Activated T-cell treated with anti-CD3 and anti-CD28 coated beads, Interleukin-2, amount 50 U/mL, for 72 hours (primary cell): ENCODE results near the gene LGMN. TPM values are rescaled to one million over a fixed set of nuclear protein-coding genes. Genes with fewer than 3 reads are reported as not detected.
"Not testable (repeated sequence)": the region's sequence is repeated elsewhere in the genome, so short reads cannot be mapped to it uniquely, and the experiment has no call there.

ENCODE experiments used
- ATAC-seq, 2 donors: fragments of 150-1000 bp; cut with Tn5 transposase; replicated peaks in 1 of 2; 2 replicates each; pipeline ENCODE4 v1.10.0; 2021; ENCODE audit warnings: moderate library complexity in 2 of 2, mild to moderate bottlenecking in 1 of 2
- DNase-seq, 2 donors: peaks; one replicate each; pipeline ENCODE4 v3.0.0; 2021 to 2022; ENCODE audit warnings: mixed read lengths in 1 of 2
- H3K27ac Mint-ChIP-seq: one replicate; pipeline ENCODE4 v1.8.0; 2022; ENCODE audit warnings: mild to moderate bottlenecking, moderate library complexity, mixed read lengths
- H3K27me3 Mint-ChIP-seq: one replicate; pipeline ENCODE4 v1.8.0; 2022; ENCODE audit warnings: low read depth, mixed read lengths
- H3K36me3 Mint-ChIP-seq, 2 donors: one replicate each; pipeline ENCODE4 v1.8.0; 2022; ENCODE audit warnings: mixed read lengths in 2 of 2, mild to moderate bottlenecking in 1 of 2; ENCODE audit not compliant: insufficient read depth in 2 of 2
- H3K4me1 Mint-ChIP-seq: one replicate; pipeline ENCODE4 v1.8.0; 2022; ENCODE audit warnings: low read depth, mixed read lengths
- H3K4me3 Mint-ChIP-seq, 2 donors: one replicate each; pipeline ENCODE4 v1.8.0; 2022; ENCODE audit warnings: mild to moderate bottlenecking in 2 of 2, mixed read lengths in 2 of 2, moderate library complexity in 2 of 2
- H3K9me3 Mint-ChIP-seq, 2 donors: one replicate each; pipeline ENCODE4 v1.8.0; 2022; ENCODE audit warnings: mixed read lengths in 2 of 2
- total RNA-seq, 2 donors: library from RNA; stranded (reverse); gene quantifications; one replicate each; pipeline ENCODE4 v1.2.3, GENCODE V29; 2022

The LGMN gene
- total RNA-seq, 2 donors from 2014 or later = 2.5 to 4.7 TPM

- peaks cover 10 to 24% of the 10 kb centered on the region in 2 donors for H3K36me3 Mint-ChIP-seq
- DNase-seq (no peak), ATAC-seq (no peak)
- no peaks in the 10 kb centered on the region for H3K27me3 Mint-ChIP-seq
- H3K4me1 Mint-ChIP-seq = peaks cover 17% of the 10 kb centered on the region
- H3K9me3 Mint-ChIP-seq = no peaks in the 10 kb centered on the region
- H3K4me3 Mint-ChIP-seq = no peak overlapping the region
- H3K27ac Mint-ChIP-seq = no peak overlapping the region
Measured at GRCh38 chr14:92683041-92683440, 65.4 kb downstream of the LGMN start.

GRCh38 chr14:92680781-92681650 is 67.4 kb downstream of the LGMN start:
- Mint-ChIP-seq H3K9me3 (peaks cover 0 to 1% of the 10 kb centered on the region in 2 donors), H3K4me1 (peaks cover 37% of the 10 kb centered on the region), H3K27me3 (no peaks in the 10 kb centered on the region), H3K27ac (peak overlapping the region; percentile 46), H3K36me3 (peaks cover 17 to 38% of the 10 kb centered on the region in 2 donors), H3K4me3 (no peak overlapping the region)
- DNase-seq (peak; percentile 74 to 82), ATAC-seq (peak in 1 of 2 donors; percentile 34)

- not testable (repeated sequence) for H3K27ac Mint-ChIP-seq, DNase-seq, ATAC-seq, H3K9me3 Mint-ChIP-seq, H3K4me3 Mint-ChIP-seq, H3K27me3 Mint-ChIP-seq
- H3K4me1 Mint-ChIP-seq = peaks cover 44% of the 10 kb centered on the region
- peaks cover 20 to 38% of the 10 kb centered on the region in 2 donors for H3K36me3 Mint-ChIP-seq
Measured at GRCh38 chr14:92680330-92680729, 68.1 kb downstream of the LGMN start.

GRCh38 chr14:92679246-92679645 is 69.2 kb downstream of the LGMN start:
- Mint-ChIP-seq H3K36me3 (peaks cover 20 to 38% of the 10 kb centered on the region in 2 donors), H3K9me3 (peaks cover 0 to 1% of the 10 kb centered on the region in 2 donors), H3K27me3 (no peaks in the 10 kb centered on the region), H3K4me1 (peaks cover 51% of the 10 kb centered on the region), H3K27ac (no peak overlapping the region), H3K4me3 (no peak overlapping the region)
- DNase-seq (no peak), ATAC-seq (no peak)

- peaks cover 0 to 1% of the 10 kb centered on the region in 2 donors for H3K9me3 Mint-ChIP-seq
- H3K4me1 Mint-ChIP-seq = peaks cover 56% of the 10 kb centered on the region
- H3K27ac Mint-ChIP-seq = no peak overlapping the region
- DNase-seq = no peak
- no peaks in the 10 kb centered on the region for H3K27me3 Mint-ChIP-seq
- H3K4me3 Mint-ChIP-seq = no peak overlapping the region
- ATAC-seq = no peak
- H3K36me3 Mint-ChIP-seq = peaks cover 20 to 40% of the 10 kb centered on the region in 2 donors
Measured at GRCh38 chr14:92678766-92679165, 69.7 kb downstream of the LGMN start.

- no peak for ATAC-seq
- H3K4me3 Mint-ChIP-seq = no peak overlapping the region
- peaks cover 20 to 40% of the 10 kb centered on the region in 2 donors for H3K36me3 Mint-ChIP-seq
Measured at GRCh38 chr14:92677955-92678354, 70.5 kb downstream of the LGMN start.

GRCh38 chr14:92677087-92677668 is 71.2 kb downstream of the LGMN start:
- H3K4me3 Mint-ChIP-seq = peak overlapping the region; percentile 31 to 54
- H3K27me3 Mint-ChIP-seq = no peaks in the 10 kb centered on the region
- peaks cover 0 to 1% of the 10 kb centered on the region in 2 donors for H3K9me3 Mint-ChIP-seq
- DNase-seq = peak; percentile 75 to 85
- peak; percentile 93 to 95 for ATAC-seq
- peaks cover 20 to 38% of the 10 kb centered on the region in 2 donors for H3K36me3 Mint-ChIP-seq
- H3K27ac Mint-ChIP-seq = peak overlapping the region; percentile 61
- peaks cover 68% of the 10 kb centered on the region for H3K4me1 Mint-ChIP-seq

More at GRCh38 chr14:92677955-92678354, 70.5 kb downstream of the LGMN start:
- Mint-ChIP-seq H3K9me3 (peaks cover 0 to 1% of the 10 kb centered on the region in 2 donors), H3K4me1 (peaks cover 60% of the 10 kb centered on the region), H3K27me3 (no peaks in the 10 kb centered on the region), H3K27ac (no peak overlapping the region)
- DNase-seq = no peak

GRCh38 chr14:92676403-92677086 is 71.9 kb downstream of the LGMN start:
- DNase-seq (no peak), ATAC-seq (no peak)
- Mint-ChIP-seq H3K9me3 (peaks cover 0 to 1% of the 10 kb centered on the region in 2 donors), H3K27ac (peak overlapping the region; percentile 61), H3K4me3 (peak overlapping the region; percentile 31 to 54), H3K4me1 (peaks cover 74% of the 10 kb centered on the region), H3K27me3 (no peaks in the 10 kb centered on the region), H3K36me3 (peaks cover 20 to 42% of the 10 kb centered on the region in 2 donors)

- DNase-seq (no peak), ATAC-seq (no peak)
- Mint-ChIP-seq H3K27ac (peak overlapping the region; percentile 40), H3K27me3 (no peaks in the 10 kb centered on the region), H3K4me3 (peak overlapping the region; percentile 54), H3K4me1 (peaks cover 74% of the 10 kb centered on the region), H3K9me3 (peaks cover 0 to 1% of the 10 kb centered on the region in 2 donors), H3K36me3 (peaks cover 18 to 37% of the 10 kb centered on the region in 2 donors)
Measured at GRCh38 chr14:92675976-92676375, 72.5 kb downstream of the LGMN start.

GRCh38 chr14:92675421-92675820 is 73.0 kb downstream of the LGMN start:
- Mint-ChIP-seq H3K4me1 (peaks cover 77% of the 10 kb centered on the region), H3K27me3 (no peaks in the 10 kb centered on the region), H3K4me3 (peak overlapping the region; percentile 54), H3K36me3 (peaks cover 18 to 36% of the 10 kb centered on the region in 2 donors), H3K9me3 (peaks cover 0 to 1% of the 10 kb centered on the region in 2 donors), H3K27ac (no peak overlapping the region)
- DNase-seq (no peak), ATAC-seq (no peak)

- DNase-seq = no peak
Measured at GRCh38 chr14:92673601-92674150, 74.8 kb downstream of the LGMN start.

GRCh38 chr14:92670643-92671366 is 77.6 kb downstream of the LGMN start:
- no peak overlapping the region for H3K27ac Mint-ChIP-seq
- H3K4me3 Mint-ChIP-seq = no peak overlapping the region
- H3K36me3 Mint-ChIP-seq = peaks cover 6 to 23% of the 10 kb centered on the region in 2 donors
- no peaks in the 10 kb centered on the region for H3K27me3 Mint-ChIP-seq
- ATAC-seq (peak; percentile 29 to 38), DNase-seq (no peak)
- H3K4me1 Mint-ChIP-seq = peaks cover 89% of the 10 kb centered on the region
- no peaks in the 10 kb centered on the region for H3K9me3 Mint-ChIP-seq

More at GRCh38 chr14:92673601-92674150, 74.8 kb downstream of the LGMN start:
- no peak for ATAC-seq
- Mint-ChIP-seq H3K27me3 (no peaks in the 10 kb centered on the region), H3K27ac (no peak overlapping the region), H3K4me3 (no peak overlapping the region), H3K9me3 (peaks cover 0 to 1% of the 10 kb centered on the region in 2 donors), H3K36me3 (peaks cover 19 to 35% of the 10 kb centered on the region in 2 donors), H3K4me1 (peaks cover 92% of the 10 kb centered on the region)
